Measurements from ENCODE around the gene KLHL21. TPM values are rescaled to one million over a fixed set of nuclear protein-coding genes. Genes with fewer than 3 reads are reported as not detected.
A peak's percentile ranks its signal among the peaks of the same experiment; 100 is the strongest.

The KLHL21 gene
- total and polyA plus RNA-seq, 4 donors, result 8.7 to 30.4 (median 16.6) TPM

DNA sequence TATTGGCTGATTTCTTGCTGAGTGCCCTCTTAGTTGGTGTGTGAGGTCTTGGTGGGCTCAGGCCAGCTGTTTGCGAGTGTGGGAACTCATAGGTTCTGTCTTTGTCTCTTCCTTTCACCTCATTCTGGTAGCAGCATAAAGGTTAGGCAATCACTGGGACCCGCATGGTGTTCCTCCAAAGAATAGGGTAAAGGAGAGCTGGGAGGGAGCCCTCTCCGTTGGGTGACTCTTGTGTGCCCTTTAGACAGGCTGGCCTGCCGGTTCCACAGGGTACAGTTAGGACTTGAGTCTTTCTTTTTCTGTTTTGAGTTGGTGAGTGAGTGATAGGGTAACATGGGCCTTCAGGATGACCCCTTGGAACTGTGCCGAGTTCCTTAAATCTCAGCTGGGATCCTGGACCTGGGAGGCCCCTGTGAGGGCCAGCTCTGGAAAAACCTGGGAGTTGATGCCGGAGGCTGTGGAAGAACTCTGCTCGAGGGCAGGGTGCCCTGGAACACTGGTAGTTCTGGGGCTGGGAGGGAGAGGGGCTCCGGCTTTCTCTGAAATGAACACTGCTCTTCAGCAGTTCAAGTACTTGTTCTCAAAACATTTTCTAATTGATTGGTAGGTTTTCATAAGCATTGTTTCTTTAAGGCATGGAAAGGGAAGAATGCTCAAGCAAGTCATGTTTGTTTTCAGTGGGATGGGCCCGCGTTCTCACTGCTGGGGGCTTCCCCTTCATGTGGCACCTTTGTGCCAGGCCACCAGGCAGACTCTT lies 19.9 kb upstream of the KLHL21 start:
- H3K9me3 ChIP-seq (ENCODE audit: control insufficient read depth in 4 of 4, low read length in 3 of 4), result no peaks in the 10 kb centered on the region
- H3K36me3 ChIP-seq (ENCODE audit: control insufficient read depth in 4 of 4, insufficient read depth in 3 of 4, low read depth in 1 of 4, low read length in 3 of 4), result peaks cover under 1 to 7% (median 5%) of the 10 kb centered on the region in 4 donors
- TF ChIP-seq HNF4G (IDR thresholded peaks at IDR 0.05) (no peak), EGR1 (IDR thresholded peaks at IDR 0.05; ENCODE audit: low read depth in 2 of 2) (no peak), RAD21 (IDR thresholded peaks at IDR 0.05) (no peak), JUND (IDR thresholded peaks at IDR 0.05) (no peak), TAF1 (conservative IDR thresholded peaks at IDR 0.05) (no peak), FOXA1 (IDR thresholded peaks at IDR 0.05) (no peak), HNF4A (conservative IDR thresholded peaks at IDR 0.05) (no peak), ATF3 (IDR thresholded peaks at IDR 0.05) (no peak), NR2F2 (IDR thresholded peaks at IDR 0.05) (no peak), FOXA2 (IDR thresholded peaks at IDR 0.05) (no peak), SP1 (IDR thresholded peaks at IDR 0.05) (no peak), RXRA (IDR thresholded peaks at IDR 0.05) (no peak), YY1 (IDR thresholded peaks at IDR 0.05) (no peak), GABPA (IDR thresholded peaks at IDR 0.05 in 1 of 2, conservative IDR thresholded peaks at IDR 0.05 in 1 of 2) (no peak), REST (IDR thresholded peaks at IDR 0.05) (no peak)
- TF ChIP-seq, protein P1, sequence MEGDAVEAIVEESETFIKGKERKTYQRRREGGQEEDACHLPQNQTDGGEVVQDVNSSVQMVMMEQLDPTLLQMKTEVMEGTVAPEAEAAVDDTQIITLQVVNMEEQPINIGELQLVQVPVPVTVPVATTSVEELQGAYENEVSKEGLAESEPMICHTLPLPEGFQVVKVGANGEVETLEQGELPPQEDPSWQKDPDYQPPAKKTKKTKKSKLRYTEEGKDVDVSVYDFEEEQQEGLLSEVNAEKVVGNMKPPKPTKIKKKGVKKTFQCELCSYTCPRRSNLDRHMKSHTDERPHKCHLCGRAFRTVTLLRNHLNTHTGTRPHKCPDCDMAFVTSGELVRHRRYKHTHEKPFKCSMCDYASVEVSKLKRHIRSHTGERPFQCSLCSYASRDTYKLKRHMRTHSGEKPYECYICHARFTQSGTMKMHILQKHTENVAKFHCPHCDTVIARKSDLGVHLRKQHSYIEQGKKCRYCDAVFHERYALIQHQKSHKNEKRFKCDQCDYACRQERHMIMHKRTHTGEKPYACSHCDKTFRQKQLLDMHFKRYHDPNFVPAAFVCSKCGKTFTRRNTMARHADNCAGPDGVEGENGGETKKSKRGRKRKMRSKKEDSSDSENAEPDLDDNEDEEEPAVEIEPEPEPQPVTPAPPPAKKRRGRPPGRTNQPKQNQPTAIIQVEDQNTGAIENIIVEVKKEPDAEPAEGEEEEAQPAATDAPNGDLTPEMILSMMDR (IDR thresholded peaks at IDR 0.05; ENCODE audit: low read depth, low read length, missing input control), result no peak
- TF ChIP-seq, protein P2, sequence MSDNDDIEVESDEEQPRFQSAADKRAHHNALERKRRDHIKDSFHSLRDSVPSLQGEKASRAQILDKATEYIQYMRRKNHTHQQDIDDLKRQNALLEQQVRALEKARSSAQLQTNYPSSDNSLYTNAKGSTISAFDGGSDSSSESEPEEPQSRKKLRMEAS (IDR thresholded peaks at IDR 0.05), result no peak
- TF ChIP-seq, protein P3, sequence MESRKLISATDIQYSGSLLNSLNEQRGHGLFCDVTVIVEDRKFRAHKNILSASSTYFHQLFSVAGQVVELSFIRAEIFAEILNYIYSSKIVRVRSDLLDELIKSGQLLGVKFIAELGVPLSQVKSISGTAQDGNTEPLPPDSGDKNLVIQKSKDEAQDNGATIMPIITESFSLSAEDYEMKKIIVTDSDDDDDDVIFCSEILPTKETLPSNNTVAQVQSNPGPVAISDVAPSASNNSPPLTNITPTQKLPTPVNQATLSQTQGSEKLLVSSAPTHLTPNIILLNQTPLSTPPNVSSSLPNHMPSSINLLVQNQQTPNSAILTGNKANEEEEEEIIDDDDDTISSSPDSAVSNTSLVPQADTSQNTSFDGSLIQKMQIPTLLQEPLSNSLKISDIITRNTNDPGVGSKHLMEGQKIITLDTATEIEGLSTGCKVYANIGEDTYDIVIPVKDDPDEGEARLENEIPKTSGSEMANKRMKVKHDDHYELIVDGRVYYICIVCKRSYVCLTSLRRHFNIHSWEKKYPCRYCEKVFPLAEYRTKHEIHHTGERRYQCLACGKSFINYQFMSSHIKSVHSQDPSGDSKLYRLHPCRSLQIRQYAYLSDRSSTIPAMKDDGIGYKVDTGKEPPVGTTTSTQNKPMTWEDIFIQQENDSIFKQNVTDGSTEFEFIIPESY (IDR thresholded peaks at IDR 0.05), result no peak
- no peak overlapping the region for H3K4me3 ChIP-seq (ENCODE audit: low read depth in 1 of 3, low read length in 3 of 3)
- DNase-seq (ENCODE audit: low spot score), result no peak
- no peaks in the 10 kb centered on the region for H3K27me3 ChIP-seq (ENCODE audit: control insufficient read depth in 4 of 4, insufficient read depth in 4 of 4, low read length in 3 of 4)
- WGBS, result 61% methylated on average over 10 of the region's 10 CpGs
- peak overlapping the region; percentile 8 to 68 for H3K27ac ChIP-seq (ENCODE audit: low read depth in 1 of 2, low read length in 2 of 2)
- peaks cover 6 to 56% (median 41%) of the 10 kb centered on the region in 4 donors for H3K4me1 ChIP-seq (ENCODE audit: control insufficient read depth in 4 of 4, insufficient read depth in 4 of 4, low read length in 3 of 4)
- H3K9ac ChIP-seq (ENCODE audit: low read depth in 1 of 2, low read length in 2 of 2), result peak overlapping the region in 1 of 2 donors; percentile 61
